NCI-H510A treated with DMSO at 0.1 percent for 48 hours (cell line): ENCODE measurements around the gene ZNG1A.
"Not testable (repeated sequence)": the region's sequence is repeated elsewhere in the genome, so short reads cannot be mapped to it uniquely, and the experiment has no call there.

ENCODE experiments used
- DNase-seq: peaks from one replicate; lab custom pipeline; 2025; lab: John Stamatoyannopoulos, UW

ZNG1A gene

DNA sequence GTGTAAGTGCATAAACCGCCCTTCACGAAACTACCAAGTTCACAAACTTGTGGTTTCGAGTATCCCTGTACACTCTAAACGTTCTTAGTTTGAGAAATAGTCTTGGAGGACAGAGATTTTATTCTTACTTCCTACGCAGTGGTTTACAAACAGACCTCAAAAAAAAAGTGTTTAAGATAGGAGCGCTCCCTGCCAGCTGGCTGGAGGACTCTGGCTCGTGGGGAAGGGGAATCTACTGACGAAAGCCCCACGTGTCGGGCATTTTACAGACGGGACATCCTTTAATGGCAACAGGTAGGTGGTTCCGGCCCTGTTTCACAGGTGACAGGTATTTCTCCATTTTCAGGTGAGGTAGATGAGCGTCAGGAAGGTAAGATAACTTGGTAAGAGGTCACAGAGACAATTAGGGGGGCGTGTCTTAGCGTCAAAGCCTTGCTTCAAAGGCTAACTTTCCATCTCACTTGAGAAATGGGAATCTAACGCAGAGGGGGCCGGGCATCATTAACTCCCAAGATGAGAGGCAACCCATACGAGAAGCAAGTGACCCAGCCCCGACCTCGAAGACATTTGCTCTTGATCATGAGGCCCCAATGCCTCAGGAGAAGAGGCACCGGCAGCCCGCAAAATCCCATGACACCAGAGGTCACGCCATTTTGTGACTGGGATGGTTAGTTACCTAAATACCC is 573 bp downstream of the ZNG1A start:
- not testable (repeated sequence) for DNase-seq

DNA sequence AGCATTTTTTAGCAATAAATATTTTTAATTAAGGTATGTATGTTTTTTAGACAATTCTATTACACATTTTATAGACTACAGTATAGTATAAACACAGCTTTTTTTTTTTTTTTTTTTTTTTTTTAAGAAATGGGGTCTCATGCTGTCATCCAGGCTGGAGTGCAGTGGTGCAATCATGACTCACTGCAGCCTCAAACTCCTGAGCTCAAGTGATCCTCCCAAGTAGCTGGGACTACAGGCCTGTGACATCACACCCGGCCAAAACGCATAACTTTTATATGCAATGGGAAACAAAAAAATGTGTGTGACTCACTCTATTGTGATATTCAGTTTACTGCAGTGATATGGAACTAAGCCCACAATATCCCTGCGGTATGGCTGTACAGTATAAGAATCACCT is 9.1 kb downstream of the ZNG1A start:
- DNase-seq = not testable (repeated sequence)

DNA sequence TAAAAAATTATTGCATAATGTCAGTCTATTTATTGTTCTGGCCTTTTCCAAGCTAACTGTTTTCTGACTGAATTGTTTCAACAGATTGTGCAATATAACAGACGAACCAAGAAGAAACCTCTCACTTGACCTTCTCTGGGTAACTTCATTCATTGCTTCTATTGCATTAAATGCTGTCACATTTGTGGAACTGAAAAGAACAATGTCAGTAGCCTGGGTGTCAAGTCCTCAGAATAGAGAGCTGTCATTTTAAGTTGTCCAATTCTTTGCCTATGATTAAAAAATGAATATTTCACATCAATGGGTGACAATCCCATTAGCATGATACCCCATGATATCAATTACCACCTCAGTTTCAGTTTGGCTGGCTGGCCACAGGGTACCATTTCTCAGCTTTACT is 19.0 kb downstream of the ZNG1A start:
- DNase-seq = not testable (repeated sequence)

DNA sequence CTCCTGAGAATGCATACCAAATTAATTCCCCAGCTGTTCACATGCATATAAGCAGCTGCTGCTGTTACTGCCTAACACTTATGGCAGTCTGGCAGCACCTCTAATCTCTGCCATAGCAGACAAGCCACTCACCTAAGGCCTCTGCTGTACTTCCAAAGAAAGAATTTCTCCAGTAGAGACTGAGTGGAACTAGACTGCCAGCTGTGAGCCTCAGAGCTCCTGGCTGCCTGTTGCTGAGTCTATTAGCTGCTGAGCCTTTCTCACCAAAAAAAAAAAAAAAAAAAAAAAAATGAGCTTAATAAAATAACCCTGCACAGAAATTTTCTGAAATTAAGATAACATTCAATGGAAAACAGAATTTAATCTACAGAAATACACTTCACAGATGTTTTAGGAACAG is 27.7 kb downstream of the ZNG1A start:
- DNase-seq = not testable (repeated sequence)

DNA sequence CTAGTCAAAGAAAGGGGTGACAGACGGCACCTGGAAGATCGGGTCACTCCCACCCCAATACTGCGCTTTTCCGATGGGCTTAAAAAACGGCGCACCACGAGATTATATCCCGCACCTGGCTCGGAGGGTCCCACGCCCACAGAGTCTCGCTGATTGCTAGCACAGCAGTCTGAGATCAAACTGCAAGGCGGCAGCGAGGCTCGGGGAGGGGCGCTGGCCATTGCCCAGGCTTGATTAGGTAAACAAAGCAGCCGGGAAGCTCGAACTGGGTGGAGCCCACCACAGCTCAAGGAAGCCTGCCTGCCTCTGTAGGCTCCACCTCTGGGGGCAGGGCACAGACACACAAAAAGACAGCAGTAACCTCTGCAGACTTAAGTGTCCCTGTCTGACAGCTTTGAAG is 39.0 kb downstream of the ZNG1A start:
- not testable (repeated sequence) for DNase-seq

DNA sequence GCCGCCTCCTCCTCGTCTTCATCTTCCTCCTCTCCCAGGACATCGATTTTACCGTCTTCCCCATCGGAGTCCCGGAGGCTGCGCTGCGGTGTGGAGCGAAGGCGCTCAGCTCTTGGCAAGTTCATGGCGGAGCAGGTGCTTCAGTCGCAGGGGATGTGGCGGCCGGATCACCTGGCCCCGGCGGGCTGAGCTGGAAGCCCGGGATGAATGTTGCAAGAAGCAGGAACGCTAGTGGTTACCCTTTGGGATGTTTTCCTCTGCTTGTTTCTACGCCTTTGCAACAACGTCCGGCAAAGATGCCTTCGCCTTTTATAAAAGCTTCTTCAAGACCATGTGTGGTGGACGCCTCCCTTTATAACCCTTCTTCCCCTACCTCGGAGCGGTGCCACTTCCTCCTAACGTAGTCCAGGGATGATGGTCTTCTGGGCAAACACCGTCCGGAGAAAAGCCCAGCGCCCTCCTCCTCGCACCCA is 60.8 kb downstream of the ZNG1A start, which contains the start of gene FOXD4:
Gene FOXD4, minus strand, starts transcription at position 423 of the 473 bp plus-strand sequence. Its CDS starts 298 bp downstream, at position 125.
- not testable (repeated sequence) for DNase-seq

DNA sequence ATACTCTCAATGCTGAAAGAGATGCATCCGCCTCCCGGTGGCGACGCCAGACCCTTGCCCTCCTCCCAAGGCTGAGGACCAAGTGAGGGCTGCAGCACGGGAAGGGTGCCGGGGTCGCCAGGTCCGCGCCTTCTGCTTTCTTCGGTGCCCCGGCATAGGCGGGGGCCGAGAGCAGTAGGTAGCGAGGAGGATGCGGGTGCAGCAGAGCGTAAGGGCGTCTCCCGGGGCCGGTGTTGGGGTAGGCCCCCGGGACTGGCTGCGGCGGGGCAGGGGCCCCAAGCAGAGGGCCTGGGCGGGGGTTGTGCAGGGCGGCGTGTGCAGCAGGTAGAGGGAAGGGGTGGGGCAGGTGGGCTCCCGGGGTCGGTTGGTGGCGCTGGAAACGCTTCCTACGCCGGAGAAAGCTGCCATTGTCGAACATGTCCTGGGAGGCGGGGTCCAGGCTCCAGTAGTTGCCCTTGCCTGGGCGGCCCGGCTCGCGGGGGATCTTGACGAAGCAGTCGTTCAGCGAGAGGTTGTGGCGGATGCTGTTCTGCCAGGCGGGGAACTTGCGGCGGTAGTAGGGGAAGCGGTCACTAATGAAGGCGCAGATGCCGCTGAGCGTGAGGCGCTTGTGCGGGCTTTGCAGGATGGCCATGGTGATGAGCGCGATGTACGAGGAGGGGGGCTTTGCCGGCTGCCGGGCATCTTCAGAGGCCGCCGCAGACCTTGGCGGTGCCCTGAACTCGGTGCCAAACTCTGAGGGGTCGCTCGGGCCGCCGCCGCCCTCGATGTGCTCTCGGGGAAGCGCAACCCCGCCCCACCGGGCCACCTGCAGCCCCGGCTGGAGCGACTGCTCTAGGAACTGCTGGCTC is 61.5 kb downstream of the ZNG1A start:
- DNase-seq = not testable (repeated sequence)

DNA sequence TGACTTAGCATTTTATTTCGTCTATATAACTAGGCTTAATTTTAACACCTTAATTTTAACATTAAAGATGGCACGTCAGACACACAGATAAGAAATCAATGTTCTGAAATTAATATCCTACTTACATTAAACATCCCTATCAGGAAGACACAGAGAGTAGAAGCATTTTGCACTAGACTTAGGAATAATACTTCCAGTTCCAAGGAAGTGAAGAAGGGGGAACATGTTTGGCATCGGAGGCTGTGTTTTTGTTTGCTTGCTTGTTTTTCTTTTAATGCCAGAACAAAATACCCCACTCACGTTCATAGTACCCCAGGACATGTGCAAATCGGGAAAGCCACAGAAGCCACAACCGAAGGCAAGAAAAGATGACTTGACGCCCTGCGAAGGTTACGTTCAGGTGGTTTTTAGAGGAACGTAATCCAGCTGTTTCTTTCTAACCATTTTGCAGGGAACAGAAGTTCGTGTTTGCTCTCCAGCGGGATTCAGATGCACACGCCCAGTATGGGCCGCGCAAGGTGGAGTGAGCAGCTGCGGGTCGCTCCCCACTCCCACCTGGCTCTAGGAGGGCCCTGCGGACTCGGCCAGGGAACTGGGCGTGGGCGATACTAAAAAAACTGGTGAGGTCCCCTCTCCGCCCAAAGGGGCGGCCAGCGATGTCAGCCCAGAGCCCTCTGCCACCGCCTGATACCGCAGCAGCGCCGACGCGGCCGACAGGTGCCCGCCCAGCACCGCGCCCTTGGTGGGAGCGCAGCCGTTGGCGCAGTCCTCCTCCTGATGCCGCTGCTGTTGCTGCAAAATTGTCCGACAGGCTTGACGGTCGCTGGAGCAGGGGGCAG is 62.4 kb downstream of the ZNG1A start:
- not testable (repeated sequence) for DNase-seq

DNA sequence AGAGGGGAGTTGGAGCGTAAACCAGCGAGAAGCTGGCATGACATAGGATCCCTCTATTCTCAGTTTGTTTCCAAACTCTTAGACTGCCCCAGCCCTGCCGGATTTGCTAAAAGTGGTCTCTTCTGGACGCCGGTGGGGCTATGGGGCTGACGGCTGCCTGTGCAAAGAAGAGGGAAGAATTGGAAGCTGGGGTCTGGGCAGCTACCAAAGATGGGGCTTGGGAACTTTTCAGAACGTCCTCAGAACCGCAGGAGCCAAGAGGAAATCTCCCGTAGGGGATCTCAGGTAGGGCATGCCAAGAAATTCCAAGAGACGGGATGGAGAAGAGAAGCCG is 63.8 kb downstream of the ZNG1A start:
- not testable (repeated sequence) for DNase-seq

DNA sequence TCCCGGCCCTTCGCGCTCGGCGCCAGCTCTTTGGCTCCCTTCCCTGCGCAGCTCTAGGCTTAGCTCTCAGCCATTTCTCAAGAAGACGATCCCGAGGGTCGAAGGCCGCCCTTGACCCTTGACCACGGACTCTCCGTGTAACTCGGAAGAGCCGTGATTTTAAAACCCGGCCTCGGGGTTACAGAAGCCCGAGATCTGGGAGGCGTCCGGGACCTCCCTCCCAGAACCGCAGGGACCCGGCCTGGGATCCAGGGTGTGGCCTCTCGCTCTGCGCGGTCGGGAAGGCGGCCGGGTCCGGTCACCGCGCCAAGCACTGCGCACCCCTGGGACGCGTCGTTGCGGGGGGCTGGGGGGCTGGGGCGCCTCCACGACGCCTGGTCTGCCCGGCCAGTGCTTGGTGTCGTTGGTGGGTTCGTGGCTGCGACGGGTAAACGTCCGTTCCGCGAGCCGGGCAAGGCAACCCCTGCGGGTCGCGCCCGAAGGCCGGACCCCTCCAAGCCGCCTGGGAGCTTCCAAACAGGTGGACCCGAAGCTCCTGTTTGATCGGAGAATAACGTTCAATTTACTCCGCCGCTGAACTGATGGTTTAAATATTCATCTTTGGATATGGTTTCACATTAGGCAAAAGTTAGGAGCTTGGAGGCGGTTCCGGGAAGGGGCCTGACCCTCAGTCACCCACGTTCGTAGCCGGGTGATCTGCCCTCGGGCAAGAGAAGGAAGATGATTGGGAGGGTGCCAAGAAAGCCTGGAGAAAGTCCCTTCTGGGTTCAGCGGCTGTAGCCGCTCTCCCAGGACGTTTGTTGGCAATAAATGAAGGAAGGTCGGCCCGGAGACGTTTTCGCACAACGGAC is 64.4 kb downstream of the ZNG1A start:
- DNase-seq = not testable (repeated sequence)

DNA sequence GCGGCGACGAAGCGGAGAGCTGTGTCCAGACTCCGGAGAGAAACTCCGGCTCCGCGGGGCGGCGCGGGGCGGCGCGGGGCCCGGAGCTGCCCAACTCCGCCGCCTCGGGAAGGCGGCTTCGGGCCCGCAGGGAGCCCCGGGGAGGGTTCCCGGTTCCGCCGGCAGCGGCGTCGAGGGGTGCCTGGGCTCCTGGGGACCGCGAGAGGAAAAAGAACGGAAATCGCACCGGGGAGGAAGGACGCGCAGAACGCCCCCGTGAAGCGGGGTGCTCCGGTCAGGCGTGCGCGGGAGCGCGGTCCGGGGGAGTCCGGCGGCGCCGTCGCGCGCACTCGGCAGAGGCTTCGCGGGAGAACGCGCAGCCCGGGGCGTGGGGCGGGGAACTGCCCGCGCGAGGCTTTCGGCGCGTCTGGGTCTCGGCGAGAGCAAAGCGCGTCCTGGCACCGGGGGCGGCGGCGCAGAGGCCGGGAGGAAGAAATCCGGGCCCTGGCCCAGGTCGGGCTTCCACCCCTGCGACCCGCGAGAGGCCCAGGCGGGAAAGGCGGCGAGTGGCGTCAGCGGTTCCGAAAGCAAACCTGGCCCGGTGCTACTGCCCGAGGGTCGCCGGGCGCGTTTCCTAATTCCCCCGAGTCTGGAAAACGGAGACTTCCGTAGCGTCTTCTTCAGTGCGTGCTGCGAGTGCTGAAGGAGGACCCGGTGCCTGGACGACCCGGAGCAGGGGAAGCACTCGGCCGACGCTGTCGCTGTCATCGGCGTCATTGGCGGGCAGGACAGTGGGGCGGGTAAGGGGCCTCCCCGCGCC is 65.2 kb downstream of the ZNG1A start:
- not testable (repeated sequence) for DNase-seq

DNA sequence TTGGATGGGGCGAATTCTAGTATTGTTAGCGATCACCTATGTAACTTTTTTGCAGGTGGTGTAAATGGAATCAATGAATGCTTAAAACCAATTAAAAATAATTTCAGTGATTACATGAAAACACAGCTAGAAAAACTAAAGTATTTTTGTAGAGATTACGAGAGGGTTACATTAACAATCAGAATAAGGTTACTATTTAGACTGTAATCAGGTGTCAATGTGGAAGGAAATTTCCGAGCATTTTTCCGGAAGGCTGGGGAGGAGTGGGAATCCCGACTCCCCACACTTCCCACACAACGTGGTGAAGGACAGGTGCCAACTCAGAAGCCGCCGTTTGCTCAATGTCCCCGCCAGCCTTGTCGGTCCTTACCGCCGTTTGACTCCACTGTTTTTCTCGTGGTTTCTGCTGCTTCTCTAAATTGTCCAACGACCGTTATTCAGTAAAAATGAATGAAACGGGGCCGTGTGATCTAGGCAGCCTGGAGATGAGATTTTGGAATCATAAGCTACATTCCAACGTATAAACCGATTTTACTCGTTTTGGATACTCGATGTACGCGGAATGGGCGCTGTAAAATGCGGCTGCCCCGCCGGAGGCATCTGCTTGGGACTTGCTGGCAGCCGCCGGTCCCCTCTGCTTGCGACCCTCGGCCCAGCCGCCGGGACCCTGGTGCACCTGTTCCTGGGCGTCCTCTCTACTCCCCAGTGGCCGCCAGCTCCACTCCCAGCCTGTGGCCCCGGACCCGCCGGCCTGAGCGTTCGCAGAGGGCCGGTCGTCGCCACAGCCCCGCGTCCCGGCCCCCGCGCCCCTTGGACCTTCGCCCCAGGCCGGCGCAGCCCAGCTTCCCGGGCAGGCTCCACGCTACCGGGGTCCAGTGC is 66.0 kb downstream of the ZNG1A start:
- not testable (repeated sequence) for DNase-seq

DNA sequence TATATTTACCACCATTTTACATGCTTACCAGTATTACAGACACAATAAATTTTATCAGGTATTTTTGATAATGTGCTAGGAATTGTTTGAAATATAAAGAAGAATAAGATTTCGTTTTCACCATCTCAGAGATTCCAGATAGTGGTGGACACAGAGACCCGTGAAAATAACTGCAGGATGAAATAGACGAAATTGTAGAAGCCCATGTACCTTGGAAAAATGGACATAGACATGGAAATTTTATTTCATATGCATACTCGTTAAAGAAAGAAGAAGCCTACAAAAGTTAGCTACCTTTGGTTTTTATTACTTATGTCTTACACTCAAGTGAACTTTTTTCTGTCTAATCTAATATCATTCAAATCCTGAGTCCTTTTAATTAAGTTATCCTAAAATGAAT is 68.2 kb downstream of the ZNG1A start:
- not testable (repeated sequence) for DNase-seq

DNA sequence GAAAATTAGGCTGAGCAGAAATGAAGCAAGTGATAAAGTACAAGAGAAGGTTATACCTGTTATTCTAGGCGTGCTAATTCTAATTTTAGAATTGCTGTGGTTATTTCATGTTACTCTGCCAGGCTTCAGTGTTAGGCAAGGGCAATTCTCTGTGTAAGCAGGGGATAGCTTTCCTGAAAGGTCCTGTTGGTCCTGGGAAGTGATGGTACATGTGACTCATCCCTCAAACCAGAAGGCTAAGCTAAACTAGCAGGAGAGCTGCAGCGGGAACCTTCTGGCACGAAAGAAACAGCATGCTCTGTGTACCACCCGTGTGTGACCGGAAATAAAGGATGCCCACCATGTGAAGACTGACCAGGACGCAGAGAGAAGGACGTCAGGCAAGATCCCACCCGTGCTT is 69.3 kb downstream of the ZNG1A start:
- not testable (repeated sequence) for DNase-seq

DNA sequence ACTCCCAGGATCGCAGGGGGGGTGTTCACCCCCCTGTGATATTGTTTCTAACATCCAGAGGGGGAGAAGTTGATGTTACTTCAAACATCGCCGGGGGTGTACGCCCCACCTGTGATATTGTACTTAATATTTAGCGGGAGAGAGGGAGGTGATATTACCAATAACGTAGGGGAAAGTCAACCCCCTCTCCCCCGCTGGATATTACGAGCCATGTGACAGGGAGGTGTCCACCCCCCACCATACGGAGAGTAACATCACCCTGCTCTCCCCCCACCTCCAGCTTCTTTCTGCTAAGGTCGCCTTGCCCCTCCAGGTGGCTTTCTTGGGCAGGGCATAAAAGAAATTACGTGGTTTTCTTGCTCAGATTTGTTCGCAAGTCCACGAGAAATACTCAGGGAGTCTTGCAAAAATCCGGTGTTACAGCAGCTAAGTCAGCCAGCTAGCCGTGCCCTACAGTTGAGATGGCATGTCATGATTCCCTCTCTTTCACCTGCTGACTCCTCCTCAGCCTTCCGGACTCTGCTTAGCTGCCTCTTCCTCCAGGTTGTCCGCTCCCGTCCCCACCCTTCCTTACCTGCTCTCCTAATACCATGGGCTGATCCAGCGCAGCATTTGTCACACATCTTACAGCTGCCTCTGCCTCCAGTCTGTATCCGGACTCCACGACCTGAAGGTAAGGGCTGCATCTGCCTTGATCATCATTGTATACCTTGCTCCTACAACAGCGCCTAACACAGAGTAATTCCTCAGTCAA is 69.9 kb downstream of the ZNG1A start:
- not testable (repeated sequence) for DNase-seq

DNA sequence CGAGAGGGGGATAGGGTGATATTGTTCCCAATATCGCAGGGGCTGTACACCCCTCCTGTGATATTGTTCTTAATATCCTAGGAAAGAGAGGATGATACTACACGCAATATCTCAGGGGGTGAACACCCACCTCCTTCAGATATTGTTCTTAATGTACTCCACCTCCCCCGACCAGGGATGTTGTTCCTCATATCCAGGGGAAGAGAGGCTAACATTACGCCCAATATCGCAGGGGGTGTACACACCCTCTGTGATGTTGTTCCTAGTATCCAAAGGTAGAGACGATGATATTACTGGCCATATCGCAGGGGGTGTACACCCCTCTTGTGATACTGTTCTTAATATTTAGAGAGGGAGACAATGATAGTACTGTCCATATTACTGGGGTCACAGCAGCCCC is 72.9 kb downstream of the ZNG1A start:
- not testable (repeated sequence) for DNase-seq

DNA sequence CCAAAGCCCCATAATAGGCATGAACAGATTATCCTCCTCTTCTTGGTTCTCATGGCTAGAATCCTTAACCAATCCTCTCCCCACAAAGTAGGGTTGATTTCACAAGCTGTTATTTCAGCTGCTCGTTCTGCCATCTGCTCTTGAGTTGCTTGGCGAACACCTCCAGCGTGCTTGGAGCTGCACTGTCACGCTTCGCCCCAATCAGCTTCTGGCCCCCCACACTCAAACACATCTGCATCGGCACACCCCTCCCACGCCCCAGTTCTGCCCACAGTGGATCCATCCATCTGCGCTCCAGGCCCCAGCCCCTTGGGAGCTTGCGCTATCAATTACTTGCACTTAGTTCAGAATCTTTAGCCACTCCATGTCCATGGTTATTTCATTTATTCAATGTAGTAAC is 78.4 kb downstream of the ZNG1A start:
- DNase-seq = not testable (repeated sequence)

DNA sequence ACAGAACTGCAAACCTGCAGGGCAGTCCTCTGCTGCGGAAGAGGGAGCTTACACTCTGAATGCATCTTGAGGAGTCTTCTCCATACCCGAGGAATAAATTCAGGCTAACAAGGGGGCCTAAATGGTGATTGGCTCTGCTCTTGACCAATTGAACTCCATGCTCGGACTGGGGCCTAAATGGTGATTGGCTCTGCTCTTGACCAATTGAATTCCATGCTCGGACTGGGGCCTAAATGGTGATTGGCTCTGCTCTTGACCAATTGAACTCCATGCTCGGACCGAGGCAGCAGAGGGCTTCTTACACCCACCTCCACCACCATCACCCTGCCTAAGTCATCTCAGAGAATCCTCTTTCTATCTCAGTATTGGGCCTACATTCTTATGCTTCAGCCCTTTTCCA is 79.0 kb downstream of the ZNG1A start:
- not testable (repeated sequence) for DNase-seq

DNA sequence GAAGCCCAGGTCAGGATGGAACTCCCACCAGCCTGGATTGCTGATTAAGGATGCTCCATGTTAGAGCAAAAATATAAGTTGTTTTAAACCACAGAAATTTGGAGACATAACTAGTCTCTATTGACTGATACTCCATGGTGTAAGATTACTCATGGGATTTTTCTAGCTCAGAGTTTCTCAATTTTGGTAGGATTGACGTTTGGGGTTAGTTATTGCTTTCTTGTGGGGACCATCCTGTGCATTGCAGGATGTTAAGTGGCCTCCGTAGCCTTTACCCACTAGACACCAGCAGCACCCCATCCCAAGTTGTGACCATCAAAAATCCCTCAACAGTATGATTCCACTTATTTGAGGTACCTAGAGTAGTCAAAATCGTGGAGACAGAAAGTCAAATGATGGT is 80.1 kb downstream of the ZNG1A start:
- DNase-seq = not testable (repeated sequence)
